MCF 10A (cell line): ENCODE data around the gene TMCC2. TPM values are rescaled to one million over a fixed set of nuclear protein-coding genes. Genes with fewer than 3 reads are reported as not detected.
"Not testable (repeated sequence)": the region's sequence is repeated elsewhere in the genome, so short reads cannot be mapped to it uniquely, and the experiment has no call there.

Source experiments
- BruUV-seq: library from RNA; stranded (reverse); fragments of 400-500 nt; replicated peaks from 2 replicates; lab custom pipeline; 2021; lab: Mats Ljungman, UMichigan
- CTCF ChIA-PET: fragments of 300-600 bp; sonication (Branson Sonifier 250); formaldehyde crosslinking; extraction: SDS; loops from one replicate; lab custom pipeline; 2021; ENCODE audit warnings: antibody characterized with exemption, inconsistent platforms; lab: Yijun Ruan, JAX
- POLR2A ChIA-PET: fragments of 300-600, 350-650 bp; sonication (Branson Sonifier 250); formaldehyde crosslinking; extraction: SDS; loops from one replicate; lab custom pipeline; 2020; ENCODE audit warnings: antibody characterized with exemption, inconsistent platforms; lab: Yijun Ruan, JAX
- DNase-seq: peaks from one replicate; pipeline ENCODE4 v3.0.0-alpha.2; 2018; ENCODE audit not compliant: unreplicated experiment
- H3K27ac Mint-ChIP-seq: one replicate; pipeline ENCODE4 v1.8.0; 2022; ENCODE audit warnings: mild to moderate bottlenecking, low read depth, mixed read lengths; ENCODE audit not compliant: unreplicated experiment
- H3K27me3 Mint-ChIP-seq: one replicate; pipeline ENCODE4 v1.8.0; 2022; ENCODE audit warnings: mixed read lengths; ENCODE audit not compliant: insufficient read depth, unreplicated experiment
- H3K36me3 Mint-ChIP-seq: one replicate; pipeline ENCODE4 v1.8.0; 2022; ENCODE audit warnings: mild to moderate bottlenecking, moderate library complexity, mixed read lengths; ENCODE audit not compliant: insufficient read depth, unreplicated experiment
- H3K4me1 Mint-ChIP-seq: one replicate; pipeline ENCODE4 v1.8.0; 2022; ENCODE audit warnings: mixed read lengths; ENCODE audit not compliant: insufficient read depth, unreplicated experiment
- H3K4me3 Mint-ChIP-seq: one replicate; pipeline ENCODE4 v1.8.0; 2022; ENCODE audit warnings: mild to moderate bottlenecking, moderate library complexity, mixed read lengths; ENCODE audit not compliant: unreplicated experiment
- H3K9me3 Mint-ChIP-seq: one replicate; pipeline ENCODE4 v1.8.0; 2022; ENCODE audit warnings: mixed read lengths; ENCODE audit not compliant: unreplicated experiment
- intact Hi-C: fragments of 100-400 bp; cut with micrococcal nuclease; formaldehyde crosslinking; loops from 2 replicates; pipeline ENCODE4 v1.14.1; 2022
- total RNA-seq: library from RNA; stranded (reverse); gene quantifications from 2 replicates; pipeline ENCODE4 v1.2.3, GENCODE V29; 2022
- TF ChIP-seq, protein P1 (sequence below): fragments of 200-600 bp; IDR thresholded peaks from one replicate; pipeline ENCODE4 v1.8.0; 2022; ENCODE audit warnings: antibody characterized with exemption, mild to moderate bottlenecking; ENCODE audit not compliant: unreplicated experiment

The TMCC2 gene
- total RNA-seq, 1 experiment from 2014 or later: 0.79 TPM

GRCh38 chr1:205232945-205233397 lies 5.2 kb downstream of the TMCC2 start:
- DNase-seq: no peak
- peaks cover 14% of the 10 kb centered on the region for H3K27me3 Mint-ChIP-seq
- no peak overlapping the region for H3K27ac Mint-ChIP-seq
- ChIA-PET POLR2A (interaction anchor here (0.6 to 8.7 kb wide), 4 partner anchors 24 to 316 kb away, joined by 3 to 121 read pairs (median 4); no protein-coding TSS in a partner anchor), CTCF (interaction anchor here (1.1 to 12.2 kb wide), 3 partner anchors 23 to 92 kb away, joined by 3 to 487 read pairs (median 5); no protein-coding TSS in a partner anchor)
- intact Hi-C loops: no loop called here
- no peak overlapping the region for H3K4me3 Mint-ChIP-seq
- H3K4me1 Mint-ChIP-seq: peaks cover 5% of the 10 kb centered on the region
- TF ChIP-seq, protein P1, sequence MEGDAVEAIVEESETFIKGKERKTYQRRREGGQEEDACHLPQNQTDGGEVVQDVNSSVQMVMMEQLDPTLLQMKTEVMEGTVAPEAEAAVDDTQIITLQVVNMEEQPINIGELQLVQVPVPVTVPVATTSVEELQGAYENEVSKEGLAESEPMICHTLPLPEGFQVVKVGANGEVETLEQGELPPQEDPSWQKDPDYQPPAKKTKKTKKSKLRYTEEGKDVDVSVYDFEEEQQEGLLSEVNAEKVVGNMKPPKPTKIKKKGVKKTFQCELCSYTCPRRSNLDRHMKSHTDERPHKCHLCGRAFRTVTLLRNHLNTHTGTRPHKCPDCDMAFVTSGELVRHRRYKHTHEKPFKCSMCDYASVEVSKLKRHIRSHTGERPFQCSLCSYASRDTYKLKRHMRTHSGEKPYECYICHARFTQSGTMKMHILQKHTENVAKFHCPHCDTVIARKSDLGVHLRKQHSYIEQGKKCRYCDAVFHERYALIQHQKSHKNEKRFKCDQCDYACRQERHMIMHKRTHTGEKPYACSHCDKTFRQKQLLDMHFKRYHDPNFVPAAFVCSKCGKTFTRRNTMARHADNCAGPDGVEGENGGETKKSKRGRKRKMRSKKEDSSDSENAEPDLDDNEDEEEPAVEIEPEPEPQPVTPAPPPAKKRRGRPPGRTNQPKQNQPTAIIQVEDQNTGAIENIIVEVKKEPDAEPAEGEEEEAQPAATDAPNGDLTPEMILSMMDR: no peak
- H3K36me3 Mint-ChIP-seq: no peaks in the 10 kb centered on the region
- no TSS peak for BruUV-seq
- no peaks in the 10 kb centered on the region for H3K9me3 Mint-ChIP-seq

GRCh38 chr1:205233986-205234385 lies 6.2 kb downstream of the TMCC2 start:
- DNase-seq, H3K4me3 Mint-ChIP-seq, H3K4me1 Mint-ChIP-seq, BruUV-seq, H3K27ac Mint-ChIP-seq, H3K9me3 Mint-ChIP-seq, H3K36me3 Mint-ChIP-seq, intact Hi-C loops: not testable (repeated sequence)
- CTCF ChIA-PET: interaction anchor here (0.6 to 12.2 kb wide), 3 partner anchors 22 to 118 kb away, joined by 4 to 487 read pairs (median 5); no protein-coding TSS in a partner anchor
- POLR2A ChIA-PET: interaction anchor here (0.6 to 1.4 kb wide), 4 partner anchors 21 to 91 kb away, joined by 3 to 5 read pairs (median 4); no protein-coding TSS in a partner anchor
- H3K27me3 Mint-ChIP-seq: peaks cover 15% of the 10 kb centered on the region

DNA sequence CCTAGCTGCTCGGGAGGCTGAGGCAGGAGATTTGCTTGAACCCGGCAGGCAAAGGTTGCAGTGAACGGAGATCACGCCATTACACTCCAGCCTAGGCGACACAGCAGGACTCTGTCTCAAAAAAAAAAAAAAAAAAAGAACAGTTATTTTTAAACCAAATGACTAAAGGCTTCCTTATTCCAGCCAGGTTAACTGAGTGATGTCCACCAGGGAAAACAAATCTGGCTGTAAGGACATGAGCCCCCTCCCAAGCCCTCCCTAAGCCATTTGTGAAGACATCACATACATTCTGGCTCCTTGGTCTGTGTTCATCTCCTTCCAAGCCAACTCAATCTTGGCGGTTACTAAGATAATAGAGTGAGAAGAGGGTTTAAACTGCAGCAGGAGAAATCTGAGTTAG lies 8.2 kb downstream of the TMCC2 start:
- POLR2A ChIA-PET: interaction anchor here (0.9 kb wide), 1 partner anchor 38 kb away, joined by 3 read pairs; no protein-coding TSS in a partner anchor
- TF ChIP-seq, protein P1: no peak
- H3K36me3 Mint-ChIP-seq: no peaks in the 10 kb centered on the region
- no peak overlapping the region for H3K27ac Mint-ChIP-seq
- CTCF ChIA-PET: interaction anchor here (0.6 to 13.6 kb wide), 5 partner anchors 20 to 771 kb away, joined by 3 to 205 read pairs (median 3); no protein-coding TSS in a partner anchor
- no TSS peak for BruUV-seq
- DNase-seq: no peak
- intact Hi-C loops: no loop called here
- no peaks in the 10 kb centered on the region for H3K9me3 Mint-ChIP-seq
- no peaks in the 10 kb centered on the region for H3K4me1 Mint-ChIP-seq
- H3K4me3 Mint-ChIP-seq: no peak overlapping the region
- H3K27me3 Mint-ChIP-seq: peaks cover 15% of the 10 kb centered on the region

DNA sequence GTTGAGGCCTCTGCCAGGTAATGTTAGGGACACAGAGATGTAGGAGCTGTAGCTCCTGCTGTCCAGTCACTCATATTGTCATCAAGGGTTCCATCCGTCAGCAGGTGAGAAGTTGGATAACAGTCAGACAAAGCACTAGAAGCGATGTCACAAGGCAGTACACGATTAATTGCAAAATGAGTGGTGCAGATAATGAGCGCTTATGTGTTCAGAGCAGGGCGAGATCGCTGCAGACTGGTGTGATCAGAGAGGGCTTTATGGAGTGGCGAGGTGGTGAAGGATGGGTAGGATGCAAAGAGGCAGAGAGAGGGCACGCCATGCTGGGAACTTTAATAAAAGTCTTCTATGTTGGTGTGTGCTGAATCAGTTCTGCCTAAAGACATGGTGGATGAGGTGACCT lies 8.8 kb downstream of the TMCC2 start:
- H3K4me1 Mint-ChIP-seq: no peaks in the 10 kb centered on the region
- TF ChIP-seq, protein P1: no peak
- BruUV-seq: no TSS peak
- no peaks in the 10 kb centered on the region for H3K9me3 Mint-ChIP-seq
- no peak overlapping the region for H3K4me3 Mint-ChIP-seq
- no peaks in the 10 kb centered on the region for H3K36me3 Mint-ChIP-seq
- intact Hi-C loops: no loop called here
- H3K27me3 Mint-ChIP-seq: peaks cover 15% of the 10 kb centered on the region
- POLR2A ChIA-PET: interaction anchor here (0.9 kb wide), 1 partner anchor 37 kb away, joined by 3 read pairs; no protein-coding TSS in a partner anchor
- DNase-seq: no peak
- H3K27ac Mint-ChIP-seq: no peak overlapping the region
- CTCF ChIA-PET: interaction anchor here (0.5 to 13.6 kb wide), 6 partner anchors 10 to 771 kb away, joined by 3 to 205 read pairs (median 4); no protein-coding TSS in a partner anchor
